Lower lobe of right lung (tissue), 2 donors: Measurements from ENCODE around the gene C7orf25. TPM values are rescaled to one million over a fixed set of nuclear protein-coding genes. Genes with fewer than 3 reads are reported as not detected.

Experiments
- ATAC-seq, 2 donors: fragments of 200-7000 bp; cut with Tn5 transposase; one replicate each; pipeline ENCODE4 v1.9.1; 2020 to 2022; ENCODE audit warnings: mild to moderate bottlenecking in 2 of 2, moderate library complexity in 2 of 2
- DNase-seq: peaks from one replicate; pipeline ENCODE4 v3.0.0-alpha.2; 2020
- H3K27ac ChIP-seq: fragments of 200-600 bp; one replicate; pipeline ENCODE4 v1.8.0; 2022
- H3K27me3 ChIP-seq: fragments of 200-600 bp; one replicate; pipeline ENCODE4 v1.8.0; 2022; ENCODE audit warnings: low read depth
- H3K36me3 ChIP-seq: fragments of 200-600 bp; one replicate; pipeline ENCODE4 v1.8.0; 2022; ENCODE audit warnings: mild to moderate bottlenecking
- H3K4me1 ChIP-seq: fragments of 200-600 bp; one replicate; pipeline ENCODE4 v1.8.0; 2022
- H3K4me3 ChIP-seq: fragments of 200-600 bp; one replicate; pipeline ENCODE4 v1.8.0; 2022; ENCODE audit warnings: mild to moderate bottlenecking
- H3K9me3 ChIP-seq: fragments of 200-600 bp; one replicate; pipeline ENCODE4 v1.8.0; 2022
- intact Hi-C: fragments of 100-400 bp; cut with DNase I; formaldehyde crosslinking; loops from one replicate; pipeline ENCODE4 v1.11.0; 2022
- long read RNA-seq: library from polyadenylated mRNA; unstranded; transcript quantifications from one replicate; pipeline ENCODE4 v2.0.0, GENCODE V29; 2021
- total RNA-seq: library from RNA; stranded (reverse); fragmentation: NEBNext Ultra II Directional; extraction: Animal tissue kit (Norgen Biotek cat#: 25700); gene quantifications from one replicate; pipeline ENCODE4 v1.2.1, GENCODE V29; 2021
- TF ChIP-seq, protein P1 (sequence below): fragments of 200-600 bp; IDR thresholded peaks from one replicate; pipeline ENCODE4 v1.8.0; 2022; ENCODE audit warnings: antibody characterized with exemption, mild to moderate bottlenecking
- donor health status: DM: no; HTN: yes; CAD: no; lungs with severe emphysema.

Gene C7orf25
- 7.8 TPM for total RNA-seq
- long read RNA-seq, transcript C7orf25-205 (2 exons, 1,743 nt): minor isoform, 5 of 36 reads
- long read RNA-seq, transcript C7orf25-201 (2 exons, 2,451 nt): major isoform, 25 of 36 reads
- long read RNA-seq, partial matches to known transcripts: 0 of 36 reads
- long read RNA-seq, other reads (novel, unspliced or antisense): 5 of 36 reads

- DNase-seq (peak; percentile 97), ATAC-seq (peak; percentile 97 to 98)
- peaks cover 62% of the 10 kb centered on the region for H3K4me1 ChIP-seq
- H3K27ac ChIP-seq: peak within 1 kb of the TSS; percentile 88
- intact Hi-C loops: no loop called here
- H3K27me3 ChIP-seq: no peaks in the 10 kb centered on the region
- TF ChIP-seq, protein P1, sequence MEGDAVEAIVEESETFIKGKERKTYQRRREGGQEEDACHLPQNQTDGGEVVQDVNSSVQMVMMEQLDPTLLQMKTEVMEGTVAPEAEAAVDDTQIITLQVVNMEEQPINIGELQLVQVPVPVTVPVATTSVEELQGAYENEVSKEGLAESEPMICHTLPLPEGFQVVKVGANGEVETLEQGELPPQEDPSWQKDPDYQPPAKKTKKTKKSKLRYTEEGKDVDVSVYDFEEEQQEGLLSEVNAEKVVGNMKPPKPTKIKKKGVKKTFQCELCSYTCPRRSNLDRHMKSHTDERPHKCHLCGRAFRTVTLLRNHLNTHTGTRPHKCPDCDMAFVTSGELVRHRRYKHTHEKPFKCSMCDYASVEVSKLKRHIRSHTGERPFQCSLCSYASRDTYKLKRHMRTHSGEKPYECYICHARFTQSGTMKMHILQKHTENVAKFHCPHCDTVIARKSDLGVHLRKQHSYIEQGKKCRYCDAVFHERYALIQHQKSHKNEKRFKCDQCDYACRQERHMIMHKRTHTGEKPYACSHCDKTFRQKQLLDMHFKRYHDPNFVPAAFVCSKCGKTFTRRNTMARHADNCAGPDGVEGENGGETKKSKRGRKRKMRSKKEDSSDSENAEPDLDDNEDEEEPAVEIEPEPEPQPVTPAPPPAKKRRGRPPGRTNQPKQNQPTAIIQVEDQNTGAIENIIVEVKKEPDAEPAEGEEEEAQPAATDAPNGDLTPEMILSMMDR: no peak
- H3K9me3 ChIP-seq: no peaks in the 10 kb centered on the region
- peak within 1 kb of the TSS; percentile 71 for H3K4me3 ChIP-seq
- H3K36me3 ChIP-seq: peaks cover 15% of the 10 kb centered on the region
Observed at GRCh38 chr7:42911454-42912447, at the start of gene C7orf25. C7orf25 (minus strand) TSS chr7:42912070; CDS start chr7:42910900, 1,170 bp downstream.

DNA sequence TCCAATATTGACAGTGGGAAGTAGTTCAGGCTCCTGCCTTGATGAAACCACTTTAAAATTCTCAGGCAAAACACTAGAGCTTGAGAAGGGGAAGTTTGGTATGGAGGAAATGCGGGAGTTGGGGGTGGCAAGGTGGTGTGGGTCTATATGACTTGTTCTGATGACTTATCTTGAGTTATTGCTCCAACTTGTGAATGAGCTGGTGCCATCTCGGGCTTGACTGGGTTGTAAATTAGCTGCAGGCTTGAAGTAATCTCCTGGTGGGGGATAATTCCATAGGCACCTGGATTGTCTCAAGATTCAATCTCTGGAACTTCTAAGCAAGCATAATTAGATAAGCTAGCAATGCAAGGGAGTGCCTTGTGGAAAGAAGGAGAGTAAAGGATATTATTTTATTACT, 49.3 kb upstream of the C7orf25 start:
- no peak overlapping the region for H3K4me3 ChIP-seq
- ATAC-seq (no peak), DNase-seq (no peak)
- no peaks in the 10 kb centered on the region for H3K4me1 ChIP-seq
- H3K36me3 ChIP-seq: no peaks in the 10 kb centered on the region
- no peak overlapping the region for H3K27ac ChIP-seq
- intact Hi-C loops: no loop called here
- no peaks in the 10 kb centered on the region for H3K27me3 ChIP-seq
- H3K9me3 ChIP-seq: peaks cover 5% of the 10 kb centered on the region
- TF ChIP-seq, protein P1: no peak

DNA sequence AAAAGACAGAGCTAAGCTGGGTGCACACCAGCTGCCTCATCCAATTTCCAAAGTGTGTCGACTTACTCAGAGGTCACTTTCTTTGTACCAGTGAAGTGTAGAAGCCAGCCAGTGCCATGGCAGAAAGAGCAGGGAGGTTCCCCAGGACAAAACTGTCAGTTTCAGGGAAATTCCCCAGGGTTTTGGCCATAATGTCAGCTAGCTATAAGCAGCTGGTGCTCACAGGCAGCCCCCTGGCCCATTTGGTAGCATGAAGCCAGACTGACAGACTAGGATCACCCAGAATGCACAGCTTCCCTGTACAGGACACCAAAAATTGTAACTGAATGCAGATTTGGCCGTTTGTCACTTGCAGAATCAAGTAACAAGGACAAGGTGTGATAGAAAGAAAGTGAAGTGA, 48.9 kb upstream of the C7orf25 start:
- intact Hi-C loops: no loop called here
- no peak overlapping the region for H3K27ac ChIP-seq
- no peaks in the 10 kb centered on the region for H3K4me1 ChIP-seq
- DNase-seq (no peak), ATAC-seq (no peak)
- TF ChIP-seq, protein P1: no peak
- H3K4me3 ChIP-seq: no peak overlapping the region
- peaks cover 9% of the 10 kb centered on the region for H3K9me3 ChIP-seq
- no peaks in the 10 kb centered on the region for H3K27me3 ChIP-seq
- no peaks in the 10 kb centered on the region for H3K36me3 ChIP-seq

DNA sequence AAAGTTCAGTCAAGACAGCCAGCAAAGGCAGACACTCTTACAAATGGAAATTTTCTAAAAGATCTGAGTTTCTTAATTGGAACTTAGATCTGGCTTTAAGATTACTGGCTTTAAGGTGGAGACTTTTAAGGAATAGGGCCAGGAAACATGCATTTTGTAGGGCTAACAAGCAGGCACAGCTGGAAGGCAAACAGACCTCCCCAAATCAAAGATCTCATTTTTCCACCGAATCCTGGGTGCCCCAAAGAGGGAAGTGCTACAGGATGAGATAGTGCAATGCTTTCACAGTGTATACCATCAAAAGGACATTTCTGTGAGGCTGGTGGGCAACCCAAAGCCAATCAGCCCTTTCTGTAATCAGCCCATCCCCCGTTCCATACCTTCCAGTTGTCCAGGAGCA, 47.7 kb upstream of the C7orf25 start:
- Histone ChIP-seq H3K36me3 (no peaks in the 10 kb centered on the region), H3K4me1 (no peaks in the 10 kb centered on the region), H3K9me3 (peaks cover 9% of the 10 kb centered on the region), H3K27me3 (no peaks in the 10 kb centered on the region), H3K27ac (no peak overlapping the region), H3K4me3 (no peak overlapping the region)
- DNase-seq: no peak
- ATAC-seq: no peak
- intact Hi-C loops: no loop called here
- TF ChIP-seq, protein P1: no peak

GRCh38 chr7:42956062-42956461, 44.2 kb upstream of the C7orf25 start:
- H3K36me3 ChIP-seq: no peaks in the 10 kb centered on the region
- peaks cover 9% of the 10 kb centered on the region for H3K9me3 ChIP-seq
- H3K27me3 ChIP-seq: no peaks in the 10 kb centered on the region
- ATAC-seq: no peak
- intact Hi-C loops: no loop called here
- TF ChIP-seq, protein P1: no peak
- no peak overlapping the region for H3K4me3 ChIP-seq
- no peak overlapping the region for H3K27ac ChIP-seq
- DNase-seq: no peak
- no peaks in the 10 kb centered on the region for H3K4me1 ChIP-seq
